Astrocyte (in vitro differentiated cells and primary cell): ENCODE data around the gene NOPCHAP1. TPM values are rescaled to one million over a fixed set of nuclear protein-coding genes. Genes with fewer than 3 reads are reported as not detected.

Source experiments
- DNase-seq: peaks from one replicate; pipeline ENCODE4 v3.0.0-alpha.2; 2010; ENCODE audit warnings: low read depth
- FAIRE-seq: peaks from 2 replicates; lab custom pipeline; 2011; peaks lifted over from hg19 to GRCh38; lab: Jason Lieb, UNC
- H2AFZ ChIP-seq: 2 replicates; pipeline ENCODE4 v1.6.0; 2012; ENCODE audit warnings: low read depth, low read length, inconsistent platforms
- H3K27ac ChIP-seq: 2 replicates; pipeline ENCODE4 v1.5.1; 2011; ENCODE audit warnings: low read depth, low read length, inconsistent platforms
- H3K27me3 ChIP-seq: 2 replicates; pipeline ENCODE4 v1.6.0; 2011; ENCODE audit warnings: low read length, inconsistent platforms; ENCODE audit not compliant: insufficient read depth
- H3K36me3 ChIP-seq: 2 replicates; pipeline ENCODE4 v1.5.1; 2011; ENCODE audit warnings: low read length, inconsistent platforms; ENCODE audit not compliant: insufficient read depth
- H3K4me1 ChIP-seq: 2 replicates; pipeline ENCODE4 v1.5.1; 2011; ENCODE audit warnings: low read length, inconsistent platforms; ENCODE audit not compliant: insufficient read depth
- H3K4me2 ChIP-seq: 2 replicates; pipeline ENCODE4 v1.6.0; 2012; ENCODE audit warnings: low read length, inconsistent platforms
- H3K4me3 ChIP-seq: 2 replicates; pipeline ENCODE4 v1.5.1; 2011; ENCODE audit warnings: low read depth, mild to moderate bottlenecking, low read length, inconsistent platforms; ENCODE audit not compliant: insufficient read depth
- H3K79me2 ChIP-seq: 2 replicates; pipeline ENCODE4 v1.6.0; 2012; ENCODE audit warnings: mild to moderate bottlenecking, low read length, inconsistent platforms; ENCODE audit not compliant: insufficient read depth
- H3K9ac ChIP-seq: 2 replicates; pipeline ENCODE4 v1.6.0; 2012; ENCODE audit warnings: mild to moderate bottlenecking, low read length, inconsistent platforms
- H3K9me3 ChIP-seq: 2 replicates; pipeline ENCODE4 v1.5.1; 2012; ENCODE audit warnings: low read depth, mild to moderate bottlenecking, low read length, inconsistent platforms; ENCODE audit not compliant: insufficient read depth
- H4K20me1 ChIP-seq: 2 replicates; pipeline ENCODE4 v1.6.0; 2012; ENCODE audit warnings: low read length, inconsistent platforms; ENCODE audit not compliant: insufficient read depth
- H3K27ac Mint-ChIP-seq: one replicate; pipeline ENCODE4 v1.8.0; 2021; ENCODE audit warnings: mild to moderate bottlenecking, mixed read lengths; ENCODE audit not compliant: unreplicated experiment
- H3K27me3 Mint-ChIP-seq: one replicate; pipeline ENCODE4 v1.8.0; 2021; ENCODE audit warnings: low read depth, mixed read lengths; ENCODE audit not compliant: unreplicated experiment
- H3K36me3 Mint-ChIP-seq: one replicate; pipeline ENCODE4 v1.8.0; 2021; ENCODE audit warnings: low read depth, mixed read lengths; ENCODE audit not compliant: unreplicated experiment
- H3K4me1 Mint-ChIP-seq: one replicate; pipeline ENCODE4 v1.8.0; 2021; ENCODE audit warnings: low read depth, mixed read lengths; ENCODE audit not compliant: unreplicated experiment
- H3K4me3 Mint-ChIP-seq: one replicate; pipeline ENCODE4 v1.8.0; 2021; ENCODE audit warnings: mild to moderate bottlenecking, moderate library complexity, mixed read lengths; ENCODE audit not compliant: unreplicated experiment
- H3K9me3 Mint-ChIP-seq: one replicate; pipeline ENCODE4 v1.8.0; 2021; ENCODE audit warnings: mild to moderate bottlenecking, mixed read lengths; ENCODE audit not compliant: unreplicated experiment
- EZH2 ChIP-seq: IDR thresholded peaks from 2 replicates; pipeline ENCODE4 v1.6.1; 2012; ENCODE audit warnings: mild to moderate bottlenecking, low read length, inconsistent platforms; ENCODE audit not compliant: insufficient read depth
- total RNA-seq: library from RNA; stranded (reverse); gene quantifications from 2 replicates; pipeline ENCODE4 v1.2.1, GENCODE V29; 2021
- TF ChIP-seq, protein P1 (sequence below): IDR thresholded peaks from 2 replicates; pipeline ENCODE4 v1.5.1; 2011; ENCODE audit warnings: low read depth, mild to moderate bottlenecking, inconsistent platforms, low read length, moderate library complexity; ENCODE audit not compliant: insufficient read depth

NOPCHAP1 gene
- total RNA-seq, 1 donor from 2014 or later: 26.8 TPM

DNA sequence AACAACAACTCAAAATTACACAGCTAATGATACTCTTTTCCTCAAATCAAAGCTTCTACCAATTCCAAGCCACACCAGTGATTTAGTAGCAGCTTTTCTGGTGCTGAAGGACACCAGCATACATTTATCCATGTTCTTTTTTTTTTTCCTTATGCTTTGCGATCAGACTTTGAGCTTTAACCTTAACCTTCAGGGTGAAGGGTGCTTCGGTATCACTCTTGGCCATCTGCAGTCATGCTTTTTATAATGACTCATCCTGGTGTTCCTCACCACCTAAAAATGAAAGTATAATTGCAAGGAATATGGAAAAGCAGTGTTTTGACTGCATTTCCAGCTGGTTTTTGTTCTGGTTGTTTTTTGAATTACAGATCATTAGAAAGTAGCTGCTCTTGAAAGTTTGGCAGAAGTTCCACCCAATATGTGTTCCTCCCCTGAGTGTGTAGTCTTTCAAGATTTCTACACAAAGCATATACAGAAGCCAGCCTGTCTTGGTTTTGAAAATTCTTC lies 26.7 kb upstream of the NOPCHAP1 start:
- TF ChIP-seq EZH2: no peak
- TF ChIP-seq, protein P1, sequence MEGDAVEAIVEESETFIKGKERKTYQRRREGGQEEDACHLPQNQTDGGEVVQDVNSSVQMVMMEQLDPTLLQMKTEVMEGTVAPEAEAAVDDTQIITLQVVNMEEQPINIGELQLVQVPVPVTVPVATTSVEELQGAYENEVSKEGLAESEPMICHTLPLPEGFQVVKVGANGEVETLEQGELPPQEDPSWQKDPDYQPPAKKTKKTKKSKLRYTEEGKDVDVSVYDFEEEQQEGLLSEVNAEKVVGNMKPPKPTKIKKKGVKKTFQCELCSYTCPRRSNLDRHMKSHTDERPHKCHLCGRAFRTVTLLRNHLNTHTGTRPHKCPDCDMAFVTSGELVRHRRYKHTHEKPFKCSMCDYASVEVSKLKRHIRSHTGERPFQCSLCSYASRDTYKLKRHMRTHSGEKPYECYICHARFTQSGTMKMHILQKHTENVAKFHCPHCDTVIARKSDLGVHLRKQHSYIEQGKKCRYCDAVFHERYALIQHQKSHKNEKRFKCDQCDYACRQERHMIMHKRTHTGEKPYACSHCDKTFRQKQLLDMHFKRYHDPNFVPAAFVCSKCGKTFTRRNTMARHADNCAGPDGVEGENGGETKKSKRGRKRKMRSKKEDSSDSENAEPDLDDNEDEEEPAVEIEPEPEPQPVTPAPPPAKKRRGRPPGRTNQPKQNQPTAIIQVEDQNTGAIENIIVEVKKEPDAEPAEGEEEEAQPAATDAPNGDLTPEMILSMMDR: no peak
- DNase-seq (peak; percentile 38), FAIRE-seq (no peak)
- H3K4me3 Mint-ChIP-seq: peak overlapping the region; percentile 90
- no peaks in the 10 kb centered on the region for H3K79me2 ChIP-seq
- no peaks in the 10 kb centered on the region for H3K36me3 Mint-ChIP-seq
- peaks cover 17% of the 10 kb centered on the region for H3K4me1 ChIP-seq
- H3K36me3 ChIP-seq: no peaks in the 10 kb centered on the region
- no peaks in the 10 kb centered on the region for H3K9me3 Mint-ChIP-seq
- H2AFZ ChIP-seq: peak overlapping the region; percentile 42
- H3K4me3 ChIP-seq: peak overlapping the region; percentile 20
- peaks cover 4% of the 10 kb centered on the region for H3K27me3 Mint-ChIP-seq
- H3K4me1 Mint-ChIP-seq: peaks cover 15% of the 10 kb centered on the region
- H3K9me3 ChIP-seq: no peaks in the 10 kb centered on the region
- H4K20me1 ChIP-seq: peaks cover 6% of the 10 kb centered on the region
- peak overlapping the region; percentile 91 for H3K4me2 ChIP-seq
- H3K27ac Mint-ChIP-seq: peak overlapping the region; percentile 98
- peak overlapping the region; percentile 76 for H3K27ac ChIP-seq
- H3K27me3 ChIP-seq: peaks cover 20% of the 10 kb centered on the region
- H3K9ac ChIP-seq: peak overlapping the region; percentile 86

DNA sequence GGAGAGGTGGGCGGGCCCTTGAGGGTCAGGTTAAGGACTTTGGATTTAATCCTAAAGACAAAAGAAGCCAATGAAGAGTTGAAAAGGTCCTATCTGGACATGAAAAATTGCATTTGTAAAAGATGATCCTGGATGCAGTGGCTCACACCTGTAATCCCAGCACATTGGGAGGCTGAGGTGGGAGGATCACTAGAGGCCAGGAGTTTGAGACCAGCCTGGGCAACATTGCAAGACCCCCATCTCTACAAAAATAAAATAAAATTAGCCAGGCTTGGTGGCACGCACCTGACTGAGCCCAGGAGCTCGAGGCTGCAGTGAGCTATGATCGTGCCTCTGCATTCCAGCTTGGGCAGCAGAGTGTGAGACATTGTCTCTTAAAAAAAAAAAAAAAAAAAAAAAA lies 25.7 kb upstream of the NOPCHAP1 start:
- Histone ChIP-seq H3K27me3 (peaks cover 20% of the 10 kb centered on the region), H3K27ac (no peak overlapping the region), H3K4me3 (no peak overlapping the region), H3K79me2 (no peaks in the 10 kb centered on the region), H3K4me2 (no peak overlapping the region), H3K4me1 (peaks cover 17% of the 10 kb centered on the region), H4K20me1 (no peaks in the 10 kb centered on the region), H2AFZ (no peak overlapping the region), H3K36me3 (no peaks in the 10 kb centered on the region), H3K9ac (no peak overlapping the region), H3K9me3 (no peaks in the 10 kb centered on the region)
- no peak for FAIRE-seq
- peaks cover 15% of the 10 kb centered on the region for H3K4me1 Mint-ChIP-seq
- no peak for TF ChIP-seq EZH2
- TF ChIP-seq, protein P1: no peak
- no peaks in the 10 kb centered on the region for H3K9me3 Mint-ChIP-seq
- H3K27me3 Mint-ChIP-seq: peaks cover 4% of the 10 kb centered on the region
- H3K27ac Mint-ChIP-seq: no peak overlapping the region
- H3K4me3 Mint-ChIP-seq: no peak overlapping the region
- no peak for DNase-seq
- H3K36me3 Mint-ChIP-seq: no peaks in the 10 kb centered on the region

DNA sequence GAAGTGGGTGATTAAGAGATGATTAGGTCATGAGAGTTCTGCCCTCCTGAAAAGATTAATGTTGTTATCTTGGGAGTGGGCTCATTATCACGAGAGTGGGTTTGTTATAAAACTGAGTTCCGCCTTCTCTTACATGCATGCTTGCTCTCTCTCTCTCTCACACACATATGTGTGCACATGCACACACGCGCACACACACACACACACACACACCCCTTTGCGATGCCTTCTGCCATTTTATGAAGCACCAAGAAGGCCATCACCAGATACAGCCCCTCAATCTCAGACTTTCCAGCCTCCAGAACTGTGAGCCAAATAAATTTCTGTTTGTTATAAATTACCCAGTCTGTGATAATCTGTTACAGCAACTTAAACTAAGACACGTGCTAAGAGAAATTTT lies 22.4 kb upstream of the NOPCHAP1 start:
- no peaks in the 10 kb centered on the region for H3K79me2 ChIP-seq
- H3K36me3 ChIP-seq: no peaks in the 10 kb centered on the region
- FAIRE-seq (no peak), DNase-seq (no peak)
- H3K9ac ChIP-seq: no peak overlapping the region
- H3K27me3 ChIP-seq: peaks cover 21% of the 10 kb centered on the region
- H3K36me3 Mint-ChIP-seq: no peaks in the 10 kb centered on the region
- TF ChIP-seq, protein P1: no peak
- no peak for TF ChIP-seq EZH2
- H3K9me3 Mint-ChIP-seq: no peaks in the 10 kb centered on the region
- peaks cover 15% of the 10 kb centered on the region for H3K4me1 Mint-ChIP-seq
- no peak overlapping the region for H3K27ac ChIP-seq
- no peak overlapping the region for H3K4me2 ChIP-seq
- no peak overlapping the region for H3K4me3 Mint-ChIP-seq
- H4K20me1 ChIP-seq: no peaks in the 10 kb centered on the region
- H3K27ac Mint-ChIP-seq: no peak overlapping the region
- peaks cover 14% of the 10 kb centered on the region for H3K4me1 ChIP-seq
- no peak overlapping the region for H2AFZ ChIP-seq
- H3K9me3 ChIP-seq: no peaks in the 10 kb centered on the region
- no peak overlapping the region for H3K4me3 ChIP-seq
- peaks cover 4% of the 10 kb centered on the region for H3K27me3 Mint-ChIP-seq
